ENCODE measurements around the gene SAMD13. TPM values are rescaled to one million over a fixed set of nuclear protein-coding genes. Genes with fewer than 3 reads are reported as not detected.

SAMD13 gene
- total RNA-seq, 1 donor: under 0.01 TPM

DNA sequence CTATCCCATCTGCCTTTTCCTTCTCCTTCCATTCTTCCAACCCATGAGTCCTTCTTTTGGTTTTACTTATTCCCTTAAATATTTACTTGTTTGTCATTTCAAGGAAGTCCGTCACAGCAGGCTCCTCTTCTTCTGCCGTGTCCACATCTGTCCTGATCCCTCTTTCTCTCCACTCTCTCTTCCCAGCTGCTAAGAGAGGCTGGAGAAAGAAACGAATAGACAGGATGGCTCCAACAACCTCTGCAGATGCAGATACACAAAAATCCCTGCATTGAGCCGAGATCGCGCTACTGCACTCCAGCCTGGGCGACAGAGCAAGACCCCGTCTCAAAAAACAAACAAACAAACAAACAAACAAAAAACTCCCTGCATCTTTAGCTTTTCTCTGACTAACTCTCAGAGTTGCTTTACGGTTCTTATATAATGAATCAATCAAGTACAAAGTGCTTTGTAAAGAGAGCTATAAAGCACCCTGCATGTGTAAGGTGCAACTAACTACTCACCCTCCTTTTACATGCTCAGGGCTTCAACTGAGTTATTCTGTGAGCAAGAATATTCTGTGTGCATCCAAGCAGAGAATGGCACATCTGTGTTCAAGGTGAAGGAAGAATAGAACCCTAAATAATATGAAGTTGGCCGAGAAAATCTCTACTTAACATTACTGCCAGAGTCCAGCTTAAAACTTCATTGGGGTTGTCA is 3.8 kb upstream of the SAMD13 start:
- no peak for DNase-seq (ENCODE audit: insufficient read length, low spot score, missing footprints)
- peak overlapping the region; percentile 94 for H3K4me2 ChIP-seq (ENCODE audit: insufficient read depth, low read length)
- peak overlapping the region; percentile 45 for H2AFZ ChIP-seq (ENCODE audit: low read length)
- no peaks in the 10 kb centered on the region for H3K79me2 ChIP-seq (ENCODE audit: insufficient read depth, low read length)
- H3K36me3 ChIP-seq (ENCODE audit: insufficient read depth, low read length): no peaks in the 10 kb centered on the region
- H3K9me3 ChIP-seq (ENCODE audit: low read depth, low read length): no peaks in the 10 kb centered on the region
- H4K20me1 ChIP-seq (ENCODE audit: insufficient read depth, low read length): no peaks in the 10 kb centered on the region
- peak overlapping the region; percentile 94 for H3K4me3 ChIP-seq (ENCODE audit: insufficient read depth, low read length)
- H3K27ac ChIP-seq (ENCODE audit: low read depth, low read length): no peak overlapping the region
- no peaks in the 10 kb centered on the region for H3K27me3 ChIP-seq (ENCODE audit: insufficient read depth, low read length)
- H3K4me1 ChIP-seq (ENCODE audit: insufficient read depth, low read length): peaks cover 14% of the 10 kb centered on the region
- no peak for TF ChIP-seq CTCF (IDR thresholded peaks at IDR 0.05; ENCODE audit: extremely low read depth, low read depth, low read length)

GRCh38 chr1:84298328-84298683 is 3.2 kb upstream of the SAMD13 start:
- peak overlapping the region; percentile 94 for H3K4me3 ChIP-seq (ENCODE audit: insufficient read depth, low read length)
- H3K79me2 ChIP-seq (ENCODE audit: insufficient read depth, low read length): no peaks in the 10 kb centered on the region
- DNase-seq (ENCODE audit: insufficient read length, low spot score, missing footprints): peak; percentile 94
- H4K20me1 ChIP-seq (ENCODE audit: insufficient read depth, low read length): no peaks in the 10 kb centered on the region
- peak overlapping the region; percentile 94 for H3K4me2 ChIP-seq (ENCODE audit: insufficient read depth, low read length)
- H3K36me3 ChIP-seq (ENCODE audit: insufficient read depth, low read length): no peaks in the 10 kb centered on the region
- no peak for TF ChIP-seq CTCF (IDR thresholded peaks at IDR 0.05; ENCODE audit: extremely low read depth, low read depth, low read length)
- peak overlapping the region; percentile 96 for H2AFZ ChIP-seq (ENCODE audit: low read length)
- no peaks in the 10 kb centered on the region for H3K27me3 ChIP-seq (ENCODE audit: insufficient read depth, low read length)
- peak overlapping the region; percentile 62 for H3K27ac ChIP-seq (ENCODE audit: low read depth, low read length)
- no peaks in the 10 kb centered on the region for H3K9me3 ChIP-seq (ENCODE audit: low read depth, low read length)
- peaks cover 20% of the 10 kb centered on the region for H3K4me1 ChIP-seq (ENCODE audit: insufficient read depth, low read length)

DNA sequence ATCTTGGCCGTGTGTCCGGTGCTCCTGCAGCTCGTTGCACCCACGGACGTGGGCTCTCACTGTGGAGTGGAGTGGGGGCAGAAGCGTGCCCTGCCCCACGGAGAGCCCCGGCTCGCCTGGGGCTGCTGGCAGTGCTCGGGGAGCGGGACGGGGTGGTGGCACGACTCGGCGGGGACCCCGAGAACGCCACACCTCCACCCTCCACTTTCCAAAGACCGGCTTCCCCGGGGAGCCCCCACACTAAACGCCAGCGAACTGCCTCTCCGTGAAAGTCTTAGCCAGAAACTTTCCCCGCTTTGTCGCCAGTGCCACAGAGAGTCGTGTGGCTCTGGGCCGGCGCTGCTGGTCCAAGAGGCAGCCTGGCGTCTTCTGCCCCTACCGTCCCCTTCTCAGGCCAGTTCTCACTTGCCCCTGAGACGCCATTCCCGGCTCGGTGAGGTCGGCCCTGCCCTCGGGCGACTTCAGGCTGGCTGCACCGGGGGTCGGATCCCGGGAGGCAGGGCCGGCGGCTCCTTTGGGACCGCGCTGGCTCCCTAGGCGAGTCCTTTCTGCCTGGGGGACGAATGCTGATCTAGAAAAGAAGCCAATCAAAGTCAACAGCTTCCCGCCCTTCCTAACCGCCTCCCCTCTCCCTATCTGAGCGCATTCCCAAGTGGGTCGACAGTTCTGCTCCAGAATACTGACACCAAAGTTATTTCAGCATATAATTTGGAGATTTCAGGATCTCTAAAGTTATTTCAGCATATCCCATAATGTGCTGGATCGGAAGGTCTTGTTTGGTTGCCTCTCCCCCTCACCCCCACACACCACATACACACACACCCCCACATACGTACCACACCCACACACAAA is 2.6 kb upstream of the SAMD13 start:
- peak overlapping the region; percentile 62 for H3K27ac ChIP-seq (ENCODE audit: low read depth, low read length)
- H3K9me3 ChIP-seq (ENCODE audit: low read depth, low read length): no peaks in the 10 kb centered on the region
- H3K4me2 ChIP-seq (ENCODE audit: insufficient read depth, low read length): peak overlapping the region; percentile 94
- H3K36me3 ChIP-seq (ENCODE audit: insufficient read depth, low read length): no peaks in the 10 kb centered on the region
- H4K20me1 ChIP-seq (ENCODE audit: insufficient read depth, low read length): no peaks in the 10 kb centered on the region
- no peaks in the 10 kb centered on the region for H3K27me3 ChIP-seq (ENCODE audit: insufficient read depth, low read length)
- peak overlapping the region; percentile 94 for H3K4me3 ChIP-seq (ENCODE audit: insufficient read depth, low read length)
- no peaks in the 10 kb centered on the region for H3K79me2 ChIP-seq (ENCODE audit: insufficient read depth, low read length)
- peak overlapping the region; percentile 96 for H2AFZ ChIP-seq (ENCODE audit: low read length)
- TF ChIP-seq CTCF (IDR thresholded peaks at IDR 0.05; ENCODE audit: extremely low read depth, low read depth, low read length): no peak
- H3K4me1 ChIP-seq (ENCODE audit: insufficient read depth, low read length): peaks cover 21% of the 10 kb centered on the region
- peak; percentile 91 for DNase-seq (ENCODE audit: insufficient read length, low spot score, missing footprints)

Data from osteoblast (primary cell).